Calu3 (cell line): ENCODE results near the gene C19orf25. TPM values are rescaled to one million over a fixed set of nuclear protein-coding genes. Genes with fewer than 3 reads are reported as not detected.

ENCODE experiments used
- BruUV-seq: library from RNA; stranded (reverse); fragments of 400-500 nt; replicated peaks from 2 replicates; lab custom pipeline; 2021; lab: Mats Ljungman, UMichigan
- CTCF ChIA-PET: fragments of 300-600 bp; sonication (Branson Sonifier 250); formaldehyde crosslinking; loops from one replicate; lab custom pipeline; 2022; ENCODE audit warnings: antibody characterized with exemption; lab: Charles Lee
- DNase-seq: peaks from one replicate; pipeline ENCODE4 v3.0.0; 2022
- H3K27ac Mint-ChIP-seq: one replicate; pipeline ENCODE4 v1.8.0; 2022; ENCODE audit warnings: mixed read lengths; ENCODE audit not compliant: unreplicated experiment
- H3K27me3 Mint-ChIP-seq: one replicate; pipeline ENCODE4 v1.8.0; 2022; ENCODE audit warnings: mixed read lengths; ENCODE audit not compliant: unreplicated experiment
- H3K36me3 Mint-ChIP-seq: one replicate; pipeline ENCODE4 v1.8.0; 2022; ENCODE audit warnings: mild to moderate bottlenecking, moderate library complexity, mixed read lengths; ENCODE audit not compliant: insufficient read depth, unreplicated experiment
- H3K4me1 Mint-ChIP-seq: one replicate; pipeline ENCODE4 v1.8.0; 2022; ENCODE audit warnings: mild to moderate bottlenecking, low read depth, mixed read lengths; ENCODE audit not compliant: unreplicated experiment
- H3K4me3 Mint-ChIP-seq: one replicate; pipeline ENCODE4 v1.8.0; 2022; ENCODE audit warnings: mild to moderate bottlenecking, low read depth, moderate library complexity, mixed read lengths; ENCODE audit not compliant: unreplicated experiment
- H3K9me3 Mint-ChIP-seq: one replicate; pipeline ENCODE4 v1.8.0; 2022; ENCODE audit warnings: low read depth, mixed read lengths; ENCODE audit not compliant: unreplicated experiment
- CTCF ChIP-seq: fragments of 200-600 bp; IDR thresholded peaks from one replicate; pipeline ENCODE4 v1.8.0; 2022; ENCODE audit warnings: antibody characterized with exemption; ENCODE audit not compliant: unreplicated experiment
- intact Hi-C: fragments of 100-400 bp; cut with micrococcal nuclease; formaldehyde crosslinking; loops from one replicate; pipeline ENCODE4 v1.10.0; 2022; ENCODE audit not compliant: unreplicated experiment
- total RNA-seq: library from RNA; stranded (reverse); gene quantifications from 2 replicates; pipeline ENCODE4 v1.2.3, GENCODE V29; 2022

The C19orf25 gene
- total RNA-seq, 1 experiment from 2014 or later, result 33.7 TPM

GRCh38 chr19:1508507-1508856 lies 29.5 kb upstream of the C19orf25 start:
- no peaks in the 10 kb centered on the region for H3K4me1 Mint-ChIP-seq
- H3K27ac Mint-ChIP-seq, result no peak overlapping the region
- DNase-seq, result no peak
- no peak overlapping the region for H3K4me3 Mint-ChIP-seq
- TF ChIP-seq CTCF, result no peak
- H3K27me3 Mint-ChIP-seq, result peaks cover 7% of the 10 kb centered on the region
- CTCF ChIA-PET, result no interaction called here
- H3K9me3 Mint-ChIP-seq, result no peaks in the 10 kb centered on the region
- H3K36me3 Mint-ChIP-seq, result peaks cover 17% of the 10 kb centered on the region
- intact Hi-C loops, result no loop called here
- no TSS peak for BruUV-seq

DNA sequence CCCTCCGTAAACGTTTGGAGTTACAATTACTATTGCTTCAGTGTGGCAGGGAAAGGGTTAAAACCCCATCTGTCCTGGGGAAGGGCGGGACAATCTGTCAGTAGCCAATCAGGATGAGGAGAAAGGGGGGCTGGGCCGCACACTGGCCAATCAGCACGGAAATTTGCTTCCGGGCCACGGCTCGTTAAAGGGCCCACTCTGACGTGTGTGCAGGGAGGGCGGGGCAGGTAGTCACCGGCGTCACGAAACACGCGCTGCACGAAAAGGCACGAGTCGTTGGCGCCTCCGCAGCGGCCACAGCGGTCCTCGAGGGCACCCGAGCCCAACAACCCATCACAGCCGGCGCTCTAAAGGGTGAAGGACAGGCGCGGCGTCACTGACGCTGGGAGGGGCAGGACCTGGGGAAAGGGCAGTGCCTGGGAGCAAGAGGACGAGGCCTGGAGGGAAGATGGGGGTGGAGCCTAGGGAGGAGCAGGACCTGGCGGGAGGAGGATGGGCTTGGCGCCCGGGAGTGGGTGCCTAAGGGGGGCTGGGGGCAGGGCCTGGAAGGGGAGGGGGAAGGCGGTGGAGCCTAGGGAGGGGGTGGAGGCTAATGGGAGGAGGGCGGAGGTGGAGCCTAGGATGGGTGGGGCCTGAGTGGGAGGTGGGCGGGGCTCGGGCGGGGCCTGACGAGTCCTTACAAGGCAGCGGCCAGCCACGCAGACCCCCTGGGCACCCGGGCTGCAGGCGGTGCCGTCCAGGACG lies 28.9 kb upstream of the C19orf25 start:
- Mint-ChIP-seq H3K4me3 (peak overlapping the region; percentile 50), H3K27ac (peak overlapping the region; percentile 61), H3K9me3 (no peaks in the 10 kb centered on the region), H3K4me1 (no peaks in the 10 kb centered on the region), H3K27me3 (peaks cover 7% of the 10 kb centered on the region), H3K36me3 (peaks cover 17% of the 10 kb centered on the region)
- no TSS peak for BruUV-seq
- intact Hi-C loops, result no loop called here
- CTCF ChIA-PET, result no interaction called here
- DNase-seq, result peak; percentile 68
- no peak for TF ChIP-seq CTCF

- no peak for TF ChIP-seq CTCF
- Mint-ChIP-seq H3K4me3 (no peak overlapping the region), H3K27ac (peak overlapping the region; percentile 61), H3K27me3 (peaks cover 7% of the 10 kb centered on the region), H3K36me3 (peaks cover 11% of the 10 kb centered on the region), H3K9me3 (no peaks in the 10 kb centered on the region), H3K4me1 (no peaks in the 10 kb centered on the region)
- intact Hi-C loops, result no loop called here
- no TSS peak for BruUV-seq
- CTCF ChIA-PET, result no interaction called here
- no peak for DNase-seq
Measured at GRCh38 chr19:1507192-1507660, 28.2 kb upstream of the C19orf25 start.

GRCh38 chr19:1505991-1506881 lies 27.2 kb upstream of the C19orf25 start:
- Mint-ChIP-seq H3K4me1 (no peaks in the 10 kb centered on the region), H3K4me3 (no peak overlapping the region), H3K27ac (no peak overlapping the region), H3K9me3 (no peaks in the 10 kb centered on the region), H3K27me3 (peaks cover 7% of the 10 kb centered on the region), H3K36me3 (peaks cover 10% of the 10 kb centered on the region)
- no TSS peak for BruUV-seq
- CTCF ChIA-PET, result interaction anchor here (0.6 kb wide), 1 partner anchor 15 kb away, joined by 4 read pairs; the partner anchor contains the start of gene REEP6
- intact Hi-C loops, result no loop called here
- TF ChIP-seq CTCF, result no peak
- no peak for DNase-seq
